Activated CD4-positive, alpha-beta memory T cell treated with anti-CD3 and anti-CD28 coated beads for 36 hours (primary cell): Measurements from ENCODE around the gene MYO1G. TPM values are rescaled to one million over a fixed set of nuclear protein-coding genes. Genes with fewer than 3 reads are reported as not detected.

ENCODE experiments used
- CTCF ChIA-PET: fragments of 350-600 bp; sonication (Branson Sonifier 250); formaldehyde crosslinking; loops from one replicate; lab custom pipeline; 2021; ENCODE audit warnings: antibody characterized with exemption, inconsistent platforms; lab: Charles Lee
- POLR2A ChIA-PET: fragments of 350-600 bp; sonication (Branson Sonifier 250); formaldehyde crosslinking; loops from one replicate; lab custom pipeline; 2021; ENCODE audit warnings: antibody characterized with exemption; lab: Charles Lee
- DNase-seq: peaks from one replicate; pipeline ENCODE4 v3.0.0-alpha.2; 2020
- H3K27ac Mint-ChIP-seq: one replicate; pipeline ENCODE4 v1.8.0; 2021; ENCODE audit warnings: mixed read lengths
- H3K27me3 Mint-ChIP-seq: one replicate; pipeline ENCODE4 v1.8.0; 2021; ENCODE audit warnings: mixed read lengths
- H3K36me3 Mint-ChIP-seq: one replicate; pipeline ENCODE4 v1.8.0; 2021; ENCODE audit warnings: mixed read lengths
- H3K4me1 Mint-ChIP-seq: one replicate; pipeline ENCODE4 v1.8.0; 2021; ENCODE audit warnings: low read depth, mixed read lengths
- H3K4me3 Mint-ChIP-seq: one replicate; pipeline ENCODE4 v1.8.0; 2021; ENCODE audit warnings: mild to moderate bottlenecking, mixed read lengths
- H3K9me3 Mint-ChIP-seq: one replicate; pipeline ENCODE4 v1.8.0; 2021; ENCODE audit warnings: mixed read lengths
- intact Hi-C: fragments of 100-400 bp; cut with micrococcal nuclease; formaldehyde crosslinking; loops from one replicate; pipeline ENCODE4 v1.15.1; 2023
- total RNA-seq, 2 experiments: library from RNA; stranded (reverse); gene quantifications; one replicate each; pipeline ENCODE4 v1.2.3, GENCODE V29; 2021

MYO1G gene
- total RNA-seq, 2 experiments from 2014 or later, result 429 to 436 TPM

GRCh38 chr7:44986218-44987053, 7.6 kb upstream of the MYO1G start:
- POLR2A ChIA-PET, result interaction anchor here (0.7 to 11.0 kb wide), 10 partner anchors 8 to 125 kb away, joined by 3 to 208 read pairs (median 6); partner anchors contain the start of genes CCM2, MYO1G and TBRG4
- Mint-ChIP-seq H3K27ac (peak overlapping the region; percentile 100), H3K27me3 (no peaks in the 10 kb centered on the region), H3K4me3 (peak overlapping the region; percentile 99), H3K36me3 (peaks cover 53% of the 10 kb centered on the region), H3K9me3 (no peaks in the 10 kb centered on the region), H3K4me1 (peaks cover 59% of the 10 kb centered on the region)
- intact Hi-C loops, result loop anchor here (1.0 kb wide), 2 partner anchors 9 to 13 kb away; no protein-coding TSS in a partner anchor
- CTCF ChIA-PET, result interaction anchor here (0.7 to 2.1 kb wide), 5 partner anchors 12 to 150 kb away, joined by 3 to 7 read pairs (median 6); no protein-coding TSS in a partner anchor
- DNase-seq, result peak; percentile 97

GRCh38 chr7:44985900-44986217, 7.0 kb upstream of the MYO1G start:
- Mint-ChIP-seq H3K36me3 (peaks cover 56% of the 10 kb centered on the region), H3K27me3 (no peaks in the 10 kb centered on the region), H3K27ac (peak overlapping the region; percentile 100), H3K4me3 (peak overlapping the region; percentile 99), H3K4me1 (peaks cover 64% of the 10 kb centered on the region), H3K9me3 (no peaks in the 10 kb centered on the region)
- ChIA-PET POLR2A (interaction anchor here (0.7 to 11.0 kb wide), 8 partner anchors 8 to 187 kb away, joined by 3 to 208 read pairs (median 8); partner anchors contain the start of genes CCM2 and TBRG4), CTCF (interaction anchor here (0.7 to 2.1 kb wide), 4 partner anchors 12 to 151 kb away, joined by 3 to 7 read pairs (median 6); no protein-coding TSS in a partner anchor)
- intact Hi-C loops, result loop anchor here (1.0 kb wide), 2 partner anchors 9 to 13 kb away; no protein-coding TSS in a partner anchor
- DNase-seq, result no peak

GRCh38 chr7:44985033-44985695, 6.3 kb upstream of the MYO1G start:
- H3K36me3 Mint-ChIP-seq, result peaks cover 56% of the 10 kb centered on the region
- DNase-seq, result no peak
- H3K9me3 Mint-ChIP-seq, result no peaks in the 10 kb centered on the region
- POLR2A ChIA-PET, result interaction anchor here (0.7 to 11.0 kb wide), 8 partner anchors 7 to 187 kb away, joined by 3 to 208 read pairs (median 8); partner anchors contain the start of genes CCM2 and TBRG4
- CTCF ChIA-PET, result interaction anchor here (1.0 to 2.1 kb wide), 3 partner anchors 12 to 151 kb away, joined by 6 to 7 read pairs (median 7); no protein-coding TSS in a partner anchor
- no peaks in the 10 kb centered on the region for H3K27me3 Mint-ChIP-seq
- peaks cover 69% of the 10 kb centered on the region for H3K4me1 Mint-ChIP-seq
- peak overlapping the region; percentile 99 for H3K4me3 Mint-ChIP-seq
- intact Hi-C loops, result no loop called here
- H3K27ac Mint-ChIP-seq, result peak overlapping the region; percentile 100

GRCh38 chr7:44984478-44984758, 5.6 kb upstream of the MYO1G start:
- ChIA-PET POLR2A (interaction anchor here (0.8 to 11.0 kb wide), 4 partner anchors 12 to 127 kb away, joined by 3 to 208 read pairs (median 46); partner anchors contain the start of genes CCM2 and TBRG4), CTCF (interaction anchor here (0.9 kb wide), 1 partner anchor 15 kb away, joined by 3 read pairs; no protein-coding TSS in a partner anchor)
- H3K36me3 Mint-ChIP-seq, result peaks cover 56% of the 10 kb centered on the region
- intact Hi-C loops, result no loop called here
- peak overlapping the region; percentile 99 for H3K4me3 Mint-ChIP-seq
- no peaks in the 10 kb centered on the region for H3K27me3 Mint-ChIP-seq
- peak overlapping the region; percentile 100 for H3K27ac Mint-ChIP-seq
- H3K4me1 Mint-ChIP-seq, result peaks cover 76% of the 10 kb centered on the region
- no peak for DNase-seq
- H3K9me3 Mint-ChIP-seq, result no peaks in the 10 kb centered on the region

GRCh38 chr7:44983742-44984477, 5.1 kb upstream of the MYO1G start:
- peak overlapping the region; percentile 99 for H3K4me3 Mint-ChIP-seq
- CTCF ChIA-PET, result interaction anchor here (0.9 to 2.8 kb wide), 6 partner anchors 9 to 154 kb away, joined by 3 to 13 read pairs (median 4); no protein-coding TSS in a partner anchor
- H3K36me3 Mint-ChIP-seq, result peaks cover 59% of the 10 kb centered on the region
- H3K4me1 Mint-ChIP-seq, result peaks cover 75% of the 10 kb centered on the region
- POLR2A ChIA-PET, result interaction anchor here (0.8 to 11.0 kb wide), 7 partner anchors 12 to 403 kb away, joined by 3 to 208 read pairs (median 4); partner anchors contain the start of genes CCM2 and TBRG4
- H3K27me3 Mint-ChIP-seq, result no peaks in the 10 kb centered on the region
- intact Hi-C loops, result no loop called here
- no peak for DNase-seq
- H3K27ac Mint-ChIP-seq, result peak overlapping the region; percentile 100
- H3K9me3 Mint-ChIP-seq, result no peaks in the 10 kb centered on the region

- CTCF ChIA-PET, result interaction anchor here (0.6 to 5.8 kb wide), 7 partner anchors 8 to 155 kb away, joined by 3 to 46 read pairs (median 5); partner anchors contain the start of gene CCM2
- POLR2A ChIA-PET, result interaction anchor here (0.8 to 11.0 kb wide), 7 partner anchors 11 to 344 kb away, joined by 3 to 208 read pairs (median 5); partner anchors contain the start of genes CCM2 and PURB
- intact Hi-C loops, result no loop called here
These were observed 4.2 kb upstream of the MYO1G start for GRCh38 chr7:44982970-44983369.

GRCh38 chr7:44982535-44982923, 3.7 kb upstream of the MYO1G start:
- Mint-ChIP-seq H3K9me3 (no peaks in the 10 kb centered on the region), H3K27me3 (no peaks in the 10 kb centered on the region), H3K4me1 (peaks cover 63% of the 10 kb centered on the region), H3K4me3 (peak overlapping the region; percentile 99), H3K27ac (peak overlapping the region; percentile 100), H3K36me3 (peaks cover 72% of the 10 kb centered on the region)
- ChIA-PET CTCF (interaction anchor here (1.0 to 5.8 kb wide), 5 partner anchors 8 to 153 kb away, joined by 3 to 46 read pairs (median 5); partner anchors contain the start of gene CCM2), POLR2A (interaction anchor here (0.6 to 11.0 kb wide), 7 partner anchors 10 to 343 kb away, joined by 3 to 208 read pairs (median 5); partner anchors contain the start of genes CCM2 and PURB)
- intact Hi-C loops, result no loop called here
- DNase-seq, result no peak

More at GRCh38 chr7:44982970-44983369, 4.2 kb upstream of the MYO1G start:
- H3K27ac Mint-ChIP-seq, result peak overlapping the region; percentile 100
- no peak for DNase-seq
- peaks cover 68% of the 10 kb centered on the region for H3K4me1 Mint-ChIP-seq
- peaks cover 68% of the 10 kb centered on the region for H3K36me3 Mint-ChIP-seq
- H3K4me3 Mint-ChIP-seq, result peak overlapping the region; percentile 99
- H3K27me3 Mint-ChIP-seq, result no peaks in the 10 kb centered on the region
- no peaks in the 10 kb centered on the region for H3K9me3 Mint-ChIP-seq

GRCh38 chr7:44981035-44981706, 2.4 kb upstream of the MYO1G start:
- Mint-ChIP-seq H3K36me3 (peaks cover 78% of the 10 kb centered on the region), H3K27me3 (no peaks in the 10 kb centered on the region), H3K9me3 (no peaks in the 10 kb centered on the region), H3K4me1 (peaks cover 62% of the 10 kb centered on the region), H3K4me3 (peak overlapping the region; percentile 99), H3K27ac (peak overlapping the region; percentile 100)
- ChIA-PET CTCF (interaction anchor here (0.6 to 5.8 kb wide), 7 partner anchors 9 to 1391 kb away, joined by 3 to 46 read pairs (median 4); partner anchors contain the start of gene CCM2), POLR2A (interaction anchor here (0.7 to 11.0 kb wide), 15 partner anchors 9 to 343 kb away, joined by 3 to 208 read pairs (median 7); partner anchors contain the start of genes CCM2, H2AZ2, PURB and TBRG4)
- peak; percentile 66 for DNase-seq
- intact Hi-C loops, result no loop called here

GRCh38 chr7:44980393-44981034, 1.7 kb upstream of the MYO1G start:
- H3K4me1 Mint-ChIP-seq, result peaks cover 67% of the 10 kb centered on the region
- peak overlapping the region; percentile 100 for H3K27ac Mint-ChIP-seq
- ChIA-PET POLR2A (interaction anchor here (0.7 to 11.0 kb wide), 14 partner anchors 8 to 342 kb away, joined by 3 to 208 read pairs (median 8); partner anchors contain the start of genes CCM2, H2AZ2, PURB and TBRG4), CTCF (interaction anchor here (0.7 to 5.8 kb wide), 4 partner anchors 9 to 123 kb away, joined by 3 to 46 read pairs (median 4); partner anchors contain the start of gene CCM2)
- DNase-seq, result peak; percentile 94
- intact Hi-C loops, result loop anchor here (1.0 kb wide), 5 partner anchors 47 to 184 kb away; partner anchors contain the start of genes H2AZ2, PPIA and TBRG4
- H3K9me3 Mint-ChIP-seq, result no peaks in the 10 kb centered on the region
- H3K36me3 Mint-ChIP-seq, result peaks cover 78% of the 10 kb centered on the region
- peak overlapping the region; percentile 97 for H3K4me3 Mint-ChIP-seq
- H3K27me3 Mint-ChIP-seq, result no peaks in the 10 kb centered on the region
